Right atrium auricular region (tissue), 2 donors: ENCODE data around the gene SP1. TPM values are rescaled to one million over a fixed set of nuclear protein-coding genes. Genes with fewer than 3 reads are reported as not detected.
"Not testable (repeated sequence)": the region's sequence is repeated elsewhere in the genome, so short reads cannot be mapped to it uniquely, and the experiment has no call there.

Experiments
- DNase-seq: peaks from one replicate; pipeline ENCODE4 v3.0.0-alpha.2; 2019; ENCODE audit warnings: low spot score
- H3K27ac ChIP-seq, 2 donors: fragments of 200-600 bp; sonication (generic); 1 replicate in 1 of 2; 2 replicates in 1 of 2; pipeline ENCODE4 v1.5.1; 2016 to 2019
- H3K27me3 ChIP-seq, 2 donors: fragments of 200-600 bp; sonication (generic); one replicate each; pipeline versions ENCODE4 v1.5.1 to v1.6.0; 2017 to 2019
- H3K36me3 ChIP-seq: fragments of 200-600 bp; sonication (generic); one replicate; pipeline ENCODE4 v1.5.1; 2016
- H3K4me1 ChIP-seq, 2 donors: fragments of 200-600 bp; sonication (generic); one replicate each; pipeline versions ENCODE4 v1.5.1 to v1.6.0; 2017 to 2019
- H3K4me3 ChIP-seq, 2 donors: fragments of 200-600 bp; sonication (generic); 1 replicate in 1 of 2; 2 replicates in 1 of 2; pipeline ENCODE4 v1.5.1; 2017 to 2019; ENCODE audit warnings: mild to moderate bottlenecking in 1 of 2, moderate library complexity in 1 of 2
- H3K9me3 ChIP-seq, 2 donors: fragments of 200-600 bp; sonication (generic); one replicate each; pipeline ENCODE4 v1.5.1; 2019
- total RNA-seq, 2 donors: library from RNA; depleted of rRNA; stranded (reverse); fragments of >200 nt; gene quantifications; one replicate each; pipeline ENCODE4 v1.1.0, GENCODE V29; 2016
- TF ChIP-seq, protein P1 (sequence below), 2 donors: fragments of 200-600 bp; sonication (generic); IDR thresholded peaks; one replicate each; pipeline ENCODE4 v1.5.1; 2019; ENCODE audit warnings: antibody characterized with exemption in 2 of 2

Gene SP1
- total RNA-seq, 2 donors from 2014 or later = 21.2 to 36.6 TPM

DNA sequence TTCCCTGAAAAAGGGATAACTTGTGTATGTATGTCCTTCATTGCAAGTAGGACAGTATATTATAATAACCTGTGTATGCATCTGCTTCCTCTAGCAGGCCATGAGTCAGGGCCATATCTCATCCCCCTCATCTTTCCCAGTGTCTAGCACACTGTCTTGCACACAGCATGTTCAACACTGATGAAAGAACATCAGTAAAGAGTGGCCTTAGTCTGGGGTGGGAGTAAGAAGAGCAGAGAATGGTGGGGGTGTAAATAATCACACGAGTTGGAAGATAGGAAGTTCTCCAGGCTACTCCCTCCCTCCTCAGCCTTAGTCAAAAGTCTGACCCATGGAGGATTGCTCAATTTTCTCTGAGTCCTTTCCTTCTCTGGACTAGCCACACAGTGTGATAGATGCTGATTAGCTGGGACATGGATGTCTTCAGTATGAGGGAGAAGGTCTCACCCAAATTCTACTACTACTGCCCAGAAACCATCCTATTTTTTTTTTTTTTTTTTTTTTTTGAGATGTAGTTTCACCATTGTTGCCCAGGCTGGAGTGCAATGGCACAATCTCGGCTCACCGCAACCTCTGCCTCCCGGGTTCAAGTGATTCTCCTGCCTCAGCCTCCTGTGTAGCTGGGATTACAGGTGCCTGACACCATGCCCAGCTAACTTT, 14.6 kb upstream of the SP1 start:
- H3K4me1 ChIP-seq = peaks cover 0 to 3% of the 10 kb centered on the region in 2 donors
- H3K27ac ChIP-seq = peak overlapping the region in 1 of 2 donors; percentile 48
- DNase-seq = no peak
- H3K36me3 ChIP-seq = no peaks in the 10 kb centered on the region
- TF ChIP-seq, protein P1, sequence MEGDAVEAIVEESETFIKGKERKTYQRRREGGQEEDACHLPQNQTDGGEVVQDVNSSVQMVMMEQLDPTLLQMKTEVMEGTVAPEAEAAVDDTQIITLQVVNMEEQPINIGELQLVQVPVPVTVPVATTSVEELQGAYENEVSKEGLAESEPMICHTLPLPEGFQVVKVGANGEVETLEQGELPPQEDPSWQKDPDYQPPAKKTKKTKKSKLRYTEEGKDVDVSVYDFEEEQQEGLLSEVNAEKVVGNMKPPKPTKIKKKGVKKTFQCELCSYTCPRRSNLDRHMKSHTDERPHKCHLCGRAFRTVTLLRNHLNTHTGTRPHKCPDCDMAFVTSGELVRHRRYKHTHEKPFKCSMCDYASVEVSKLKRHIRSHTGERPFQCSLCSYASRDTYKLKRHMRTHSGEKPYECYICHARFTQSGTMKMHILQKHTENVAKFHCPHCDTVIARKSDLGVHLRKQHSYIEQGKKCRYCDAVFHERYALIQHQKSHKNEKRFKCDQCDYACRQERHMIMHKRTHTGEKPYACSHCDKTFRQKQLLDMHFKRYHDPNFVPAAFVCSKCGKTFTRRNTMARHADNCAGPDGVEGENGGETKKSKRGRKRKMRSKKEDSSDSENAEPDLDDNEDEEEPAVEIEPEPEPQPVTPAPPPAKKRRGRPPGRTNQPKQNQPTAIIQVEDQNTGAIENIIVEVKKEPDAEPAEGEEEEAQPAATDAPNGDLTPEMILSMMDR (IDR thresholded peaks at IDR 0.05) = no peak
- H3K27me3 ChIP-seq = no peaks in the 10 kb centered on the region
- H3K9me3 ChIP-seq = no peaks in the 10 kb centered on the region
- no peak overlapping the region for H3K4me3 ChIP-seq

DNA sequence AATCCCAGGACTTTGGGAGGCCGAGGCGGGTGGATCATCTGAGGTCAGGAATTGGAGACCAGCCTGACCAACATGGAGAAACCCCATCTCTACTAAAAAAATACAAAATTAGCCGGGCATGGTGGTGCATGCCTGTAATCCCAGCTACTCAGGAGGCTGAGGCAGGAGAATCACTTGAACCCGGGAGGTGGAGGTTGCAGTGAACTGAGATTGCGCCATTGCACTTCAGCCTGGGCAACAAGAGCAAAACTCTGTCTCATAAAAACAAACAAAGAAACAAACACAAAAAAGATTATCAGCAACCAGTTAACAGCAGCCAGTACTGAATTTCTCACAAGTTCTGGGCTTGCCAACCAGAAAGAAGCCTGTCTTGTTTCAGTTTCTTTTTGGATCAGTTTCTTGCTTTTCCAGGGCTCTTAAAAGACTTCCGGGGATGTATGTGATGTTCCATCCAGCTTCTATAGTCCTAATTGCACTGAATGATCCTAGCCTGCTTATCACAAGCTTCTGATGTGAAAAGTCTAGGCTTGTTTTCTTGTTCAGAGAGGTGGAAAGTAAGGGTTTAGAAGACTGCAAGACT, 6.3 kb upstream of the SP1 start:
- not testable (repeated sequence) for H3K27ac ChIP-seq, H3K4me3 ChIP-seq, H3K27me3 ChIP-seq, H3K9me3 ChIP-seq, H3K36me3 ChIP-seq, DNase-seq
- peaks cover 0 to 26% of the 10 kb centered on the region in 2 donors for H3K4me1 ChIP-seq

- DNase-seq, H3K9me3 ChIP-seq, H3K27me3 ChIP-seq, H3K36me3 ChIP-seq, H3K4me3 ChIP-seq, H3K27ac ChIP-seq: not testable (repeated sequence)
- peaks cover 0 to 31% of the 10 kb centered on the region in 2 donors for H3K4me1 ChIP-seq
Measured at GRCh38 chr12:53374277-53374676, 5.7 kb upstream of the SP1 start.

DNA sequence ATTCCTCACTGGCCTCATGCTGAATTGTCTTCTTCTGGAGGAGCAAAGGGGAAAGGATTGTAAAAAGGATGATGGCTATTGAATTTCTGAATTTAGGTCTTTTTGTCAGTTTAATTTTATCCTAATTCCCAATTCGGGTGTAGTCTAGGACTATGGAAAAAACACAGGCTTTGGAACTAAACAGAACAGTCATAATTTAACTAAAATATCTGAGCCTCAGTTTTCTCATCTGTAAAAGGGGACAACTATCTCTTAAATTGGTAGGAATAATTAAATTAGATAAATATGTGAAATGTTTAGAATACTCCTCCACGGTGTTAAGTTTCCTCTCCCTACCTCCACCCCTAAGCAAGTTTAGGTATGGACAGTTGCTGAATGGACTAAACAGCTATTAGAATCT, 3.2 kb upstream of the SP1 start:
- no peak overlapping the region for H3K4me3 ChIP-seq

DNA sequence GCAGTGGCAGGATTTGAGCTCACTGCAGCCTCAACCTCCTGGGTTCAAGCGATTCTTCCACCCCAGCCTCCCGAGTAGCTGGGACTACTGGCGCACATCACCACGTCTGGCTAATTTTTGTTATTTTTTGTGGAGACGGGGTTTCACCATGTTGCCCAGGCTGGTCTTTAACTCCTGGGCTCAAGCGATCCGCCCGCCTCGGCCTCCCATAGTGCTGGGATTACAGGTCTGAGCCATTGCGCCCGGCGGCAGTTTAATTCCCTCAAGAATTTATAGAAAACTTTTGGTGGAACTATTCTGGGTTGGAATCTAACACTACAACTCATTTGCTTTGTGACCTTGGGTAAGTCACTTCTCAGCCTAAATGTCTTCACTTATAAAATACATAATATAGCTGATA, 1.8 kb upstream of the SP1 start:
- Histone ChIP-seq H3K4me3 (no peak overlapping the region), H3K36me3 (peaks cover 14% of the 10 kb centered on the region), H3K9me3 (no peaks in the 10 kb centered on the region), H3K27me3 (no peaks in the 10 kb centered on the region), H3K4me1 (peaks cover 0 to 31% of the 10 kb centered on the region in 2 donors), H3K27ac (peak overlapping the region in 1 of 2 donors; percentile 95)
- no peak for DNase-seq
- TF ChIP-seq, protein P1 (IDR thresholded peaks at IDR 0.05) = no peak

More for the DNA sequence above, 3.2 kb upstream of the SP1 start:
- no peak overlapping the region for H3K27ac ChIP-seq
- no peaks in the 10 kb centered on the region for H3K36me3 ChIP-seq
- no peak for DNase-seq
- TF ChIP-seq, protein P1 (IDR thresholded peaks at IDR 0.05) = no peak
- H3K4me1 ChIP-seq = peaks cover 0 to 26% of the 10 kb centered on the region in 2 donors
- H3K9me3 ChIP-seq = no peaks in the 10 kb centered on the region
- H3K27me3 ChIP-seq = no peaks in the 10 kb centered on the region

GRCh38 chr12:53378724-53379388, 1.1 kb upstream of the SP1 start:
- TF ChIP-seq, protein P1 (IDR thresholded peaks at IDR 0.05) = no peak
- H3K4me1 ChIP-seq = peaks cover 0 to 37% of the 10 kb centered on the region in 2 donors
- peaks cover 20% of the 10 kb centered on the region for H3K36me3 ChIP-seq

More at GRCh38 chr12:53378724-53379388, 1.1 kb upstream of the SP1 start:
- no peak for DNase-seq
- H3K9me3 ChIP-seq = no peaks in the 10 kb centered on the region
- peak overlapping the region; percentile 90 to 95 for H3K27ac ChIP-seq
- H3K27me3 ChIP-seq = no peaks in the 10 kb centered on the region
- H3K4me3 ChIP-seq = peak overlapping the region; percentile 48 to 58
